Hepatocyte (in vitro differentiated cells): ENCODE data around the gene YIF1B.

Source experiments
- EZH2phosphoT487 ChIP-seq: fragments of 200-600 bp; sonication (generic); IDR thresholded peaks from one replicate; pipeline ENCODE4 v1.6.1; 2018; ENCODE audit warnings: antibody characterized with exemption, mild to moderate bottlenecking, low read depth, moderate library complexity; ENCODE audit not compliant: unreplicated experiment, severe bottlenecking
- TF ChIP-seq, protein P1 (sequence below): fragments of 200-600 bp; sonication (generic); IDR thresholded peaks from 2 replicates; pipeline ENCODE4 v1.5.1; 2016; ENCODE audit warnings: antibody characterized with exemption, mild to moderate bottlenecking; ENCODE audit not compliant: poor library complexity

DNA sequence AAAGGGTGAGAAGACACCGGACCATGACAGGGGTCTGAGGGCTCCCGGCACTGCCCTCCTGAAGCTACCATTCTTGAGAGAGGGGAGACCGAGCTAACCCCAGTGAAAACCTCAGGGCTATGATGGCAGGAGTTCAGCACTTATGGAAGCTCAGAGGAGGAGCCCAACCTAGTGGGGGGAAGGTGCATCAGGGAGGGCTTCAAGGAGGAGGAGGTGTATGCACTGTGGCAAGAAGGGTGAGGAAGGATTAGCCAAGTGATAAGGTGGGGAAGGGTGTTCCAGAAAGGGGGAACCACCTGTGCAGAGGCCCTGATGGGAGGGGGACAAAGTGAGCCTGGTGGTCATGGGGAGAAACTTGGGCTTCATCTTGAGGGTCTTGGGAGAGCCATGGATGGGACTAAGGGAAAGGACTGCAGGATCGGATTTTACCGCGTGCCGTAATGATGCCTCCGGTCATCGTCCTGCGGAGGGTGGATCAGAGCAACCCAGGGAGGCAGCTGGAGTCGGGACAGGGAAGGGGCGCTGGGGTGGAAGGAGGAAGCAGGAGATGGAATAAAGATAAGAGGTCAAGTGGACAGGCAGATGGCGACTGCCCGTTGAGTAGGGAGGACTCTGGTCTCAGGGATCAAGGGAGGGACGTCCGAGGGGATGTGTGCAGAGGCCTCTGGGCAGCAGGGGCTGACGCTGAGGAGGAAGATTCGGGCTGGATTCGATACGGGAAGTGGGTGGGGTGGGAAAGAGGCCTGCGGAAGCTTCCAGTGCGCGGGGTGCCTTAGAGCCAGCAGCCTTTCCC is 45.3 kb upstream of the YIF1B start:
- TF ChIP-seq, protein P1, sequence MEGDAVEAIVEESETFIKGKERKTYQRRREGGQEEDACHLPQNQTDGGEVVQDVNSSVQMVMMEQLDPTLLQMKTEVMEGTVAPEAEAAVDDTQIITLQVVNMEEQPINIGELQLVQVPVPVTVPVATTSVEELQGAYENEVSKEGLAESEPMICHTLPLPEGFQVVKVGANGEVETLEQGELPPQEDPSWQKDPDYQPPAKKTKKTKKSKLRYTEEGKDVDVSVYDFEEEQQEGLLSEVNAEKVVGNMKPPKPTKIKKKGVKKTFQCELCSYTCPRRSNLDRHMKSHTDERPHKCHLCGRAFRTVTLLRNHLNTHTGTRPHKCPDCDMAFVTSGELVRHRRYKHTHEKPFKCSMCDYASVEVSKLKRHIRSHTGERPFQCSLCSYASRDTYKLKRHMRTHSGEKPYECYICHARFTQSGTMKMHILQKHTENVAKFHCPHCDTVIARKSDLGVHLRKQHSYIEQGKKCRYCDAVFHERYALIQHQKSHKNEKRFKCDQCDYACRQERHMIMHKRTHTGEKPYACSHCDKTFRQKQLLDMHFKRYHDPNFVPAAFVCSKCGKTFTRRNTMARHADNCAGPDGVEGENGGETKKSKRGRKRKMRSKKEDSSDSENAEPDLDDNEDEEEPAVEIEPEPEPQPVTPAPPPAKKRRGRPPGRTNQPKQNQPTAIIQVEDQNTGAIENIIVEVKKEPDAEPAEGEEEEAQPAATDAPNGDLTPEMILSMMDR: no peak
- no peak for TF ChIP-seq EZH2phosphoT487
